AG04450 (cell line): ENCODE results near the gene VPS41. TPM values are rescaled to one million over a fixed set of nuclear protein-coding genes. Genes with fewer than 3 reads are reported as not detected.

Source experiments
- CTCF ChIA-PET: fragments of 300-600, 350-600 bp; formaldehyde crosslinking; extraction: SDS; loops from one replicate; lab custom pipeline; 2022; ENCODE audit warnings: antibody characterized with exemption, inconsistent platforms; lab: Charles Lee
- POLR2A ChIA-PET: fragments of 350-600 bp; formaldehyde crosslinking; extraction: SDS; loops from one replicate; lab custom pipeline; 2021; ENCODE audit warnings: antibody characterized with exemption, inconsistent platforms; lab: Yijun Ruan, JAX
- DNase-seq: peaks from one replicate; pipeline ENCODE4 v3.0.0-alpha.2; 2011; ENCODE audit warnings: low read depth, low spot score
- H3K27ac ChIP-seq: one replicate; pipeline ENCODE4 v1.5.1; 2012; ENCODE audit warnings: low read depth, low read length, control low read depth
- H3K27me3 ChIP-seq: one replicate; pipeline ENCODE4 v1.6.0; 2012; ENCODE audit warnings: low read length; ENCODE audit not compliant: control insufficient read depth, insufficient read depth
- H3K4me3 ChIP-seq: 2 replicates; pipeline ENCODE4 v1.5.1; 2011; ENCODE audit warnings: mild to moderate bottlenecking, low read depth, low read length, control low read depth
- H3K9me3 ChIP-seq: 2 replicates; pipeline ENCODE4 v1.5.1; 2012; ENCODE audit warnings: low read length; ENCODE audit not compliant: control insufficient read depth, insufficient read depth
- CTCF ChIP-seq: IDR thresholded peaks from 2 replicates; pipeline ENCODE4 v1.5.1; 2011; ENCODE audit warnings: low read depth, low read length, control low read depth, inconsistent platforms
- polyA plus RNA-seq: library from polyadenylated mRNA; depleted of rRNA; stranded (reverse); fragments of >200 nt; gene quantifications from 2 replicates; pipeline ENCODE4 v1.2.3, GENCODE V29; 2011

The VPS41 gene
- polyA plus RNA-seq, 1 experiment, result 67.1 TPM

- TF ChIP-seq CTCF, result no peak
- DNase-seq, result no peak
Observed at GRCh38 chr7:38916396-38916795, 7.4 kb upstream of the VPS41 start.

GRCh38 chr7:38909870-38910269 is 879 bp upstream of the VPS41 start:
- CTCF ChIA-PET, result interaction anchor here (1.9 kb wide), 1 partner anchor 22 kb away, joined by 14 read pairs; no protein-coding TSS in a partner anchor

More at GRCh38 chr7:38916396-38916795, 7.4 kb upstream of the VPS41 start:
- Histone ChIP-seq H3K27ac (no peak overlapping the region), H3K27me3 (no peaks in the 10 kb centered on the region), H3K9me3 (no peaks in the 10 kb centered on the region), H3K4me3 (no peak overlapping the region)
- POLR2A ChIA-PET, result no interaction called here
- CTCF ChIA-PET, result interaction anchor here (2.5 kb wide), 1 partner anchor 16 kb away, joined by 10 read pairs; no protein-coding TSS in a partner anchor

GRCh38 chr7:38907766-38908165 is 1.2 kb downstream of the VPS41 start:
- CTCF ChIA-PET, result interaction anchor here (1.9 kb wide), 1 partner anchor 24 kb away, joined by 14 read pairs; no protein-coding TSS in a partner anchor
- POLR2A ChIA-PET, result no interaction called here
- no peaks in the 10 kb centered on the region for H3K27me3 ChIP-seq
- no peaks in the 10 kb centered on the region for H3K9me3 ChIP-seq
- no peak for DNase-seq
- H3K27ac ChIP-seq, result no peak overlapping the region
- TF ChIP-seq CTCF, result no peak
- H3K4me3 ChIP-seq, result peak overlapping the region; percentile 91

More at GRCh38 chr7:38909870-38910269, 879 bp upstream of the VPS41 start:
- no peak for TF ChIP-seq CTCF
- POLR2A ChIA-PET, result no interaction called here
- H3K9me3 ChIP-seq, result no peaks in the 10 kb centered on the region
- DNase-seq, result no peak
- no peak overlapping the region for H3K27ac ChIP-seq
- H3K4me3 ChIP-seq, result no peak overlapping the region
- no peaks in the 10 kb centered on the region for H3K27me3 ChIP-seq

- Histone ChIP-seq H3K27ac (no peak overlapping the region), H3K27me3 (no peaks in the 10 kb centered on the region), H3K9me3 (no peaks in the 10 kb centered on the region), H3K4me3 (no peak overlapping the region)
- POLR2A ChIA-PET, result no interaction called here
- CTCF ChIA-PET, result interaction anchor here (0.9 kb wide), 1 partner anchor 25 kb away, joined by 4 read pairs; no protein-coding TSS in a partner anchor
- no peak for DNase-seq
- TF ChIP-seq CTCF, result no peak
Observed at GRCh38 chr7:38907066-38907465, 1.9 kb downstream of the VPS41 start.

GRCh38 chr7:38905056-38905759 is 3.8 kb downstream of the VPS41 start:
- Histone ChIP-seq H3K27ac (no peak overlapping the region), H3K27me3 (no peaks in the 10 kb centered on the region), H3K4me3 (no peak overlapping the region), H3K9me3 (no peaks in the 10 kb centered on the region)
- no peak for DNase-seq
- CTCF ChIA-PET, result no interaction called here
- POLR2A ChIA-PET, result no interaction called here
- TF ChIP-seq CTCF, result no peak
